D721Med (cell line): Measurements from ENCODE around the gene ANKS1B.
"Not testable (repeated sequence)": the region's sequence is repeated elsewhere in the genome, so short reads cannot be mapped to it uniquely, and the experiment has no call there.

Source experiments
- DNase-seq: peaks from one replicate; pipeline ENCODE4 v3.0.0; 2011; ENCODE audit warnings: low spot score; ENCODE audit not compliant: insufficient read length
- FAIRE-seq: peaks from 2 replicates; lab custom pipeline; 2011; peaks lifted over from hg19 to GRCh38; lab: Jason Lieb, UNC
- CTCF ChIP-seq: IDR thresholded peaks from 2 replicates; pipeline ENCODE4 v1.5.1; 2012; ENCODE audit warnings: mild to moderate bottlenecking, control low read depth; ENCODE audit not compliant: insufficient read depth; ENCODE audit errors: missing control alignments

The ANKS1B gene

GRCh38 chr12:99658671-99659349 lies 325.9 kb downstream of the ANKS1B start:
- no peak for FAIRE-seq
- DNase-seq = no peak

GRCh38 chr12:99649551-99649950 lies 335.2 kb downstream of the ANKS1B start:
- DNase-seq (no peak), FAIRE-seq (no peak)
- no peak for TF ChIP-seq CTCF

More at GRCh38 chr12:99658671-99659349, 325.9 kb downstream of the ANKS1B start:
- TF ChIP-seq CTCF = peak; percentile 57

- no peak for TF ChIP-seq CTCF
- no peak for DNase-seq
- no peak for FAIRE-seq
Observed at GRCh38 chr12:99648183-99648582, 336.6 kb downstream of the ANKS1B start.

- no peak for DNase-seq
- FAIRE-seq = no peak
- TF ChIP-seq CTCF = no peak
Observed at GRCh38 chr12:99647453-99647852, 337.3 kb downstream of the ANKS1B start, which contains the start of gene GARIN6. Gene GARIN6, plus strand, starts transcription at chr12:99647753. Its CDS starts 422 bp downstream, at chr12:99648175.

- no peak for TF ChIP-seq CTCF
- FAIRE-seq = no peak
- DNase-seq = no peak
Observed at GRCh38 chr12:99644629-99645028, 340.1 kb downstream of the ANKS1B start.

- DNase-seq = no peak
- no peak for TF ChIP-seq CTCF
- no peak for FAIRE-seq
Observed at GRCh38 chr12:99627459-99627858, 357.3 kb downstream of the ANKS1B start.

- DNase-seq, FAIRE-seq: not testable (repeated sequence)
Observed at GRCh38 chr12:99624591-99624990, 360.1 kb downstream of the ANKS1B start.
